Measurements from ENCODE around the gene TAF13. TPM values are rescaled to one million over a fixed set of nuclear protein-coding genes. Genes with fewer than 3 reads are reported as not detected.

The TAF13 gene
- total RNA-seq, 1 donor from 2014 or later, result 28.7 TPM

DNA sequence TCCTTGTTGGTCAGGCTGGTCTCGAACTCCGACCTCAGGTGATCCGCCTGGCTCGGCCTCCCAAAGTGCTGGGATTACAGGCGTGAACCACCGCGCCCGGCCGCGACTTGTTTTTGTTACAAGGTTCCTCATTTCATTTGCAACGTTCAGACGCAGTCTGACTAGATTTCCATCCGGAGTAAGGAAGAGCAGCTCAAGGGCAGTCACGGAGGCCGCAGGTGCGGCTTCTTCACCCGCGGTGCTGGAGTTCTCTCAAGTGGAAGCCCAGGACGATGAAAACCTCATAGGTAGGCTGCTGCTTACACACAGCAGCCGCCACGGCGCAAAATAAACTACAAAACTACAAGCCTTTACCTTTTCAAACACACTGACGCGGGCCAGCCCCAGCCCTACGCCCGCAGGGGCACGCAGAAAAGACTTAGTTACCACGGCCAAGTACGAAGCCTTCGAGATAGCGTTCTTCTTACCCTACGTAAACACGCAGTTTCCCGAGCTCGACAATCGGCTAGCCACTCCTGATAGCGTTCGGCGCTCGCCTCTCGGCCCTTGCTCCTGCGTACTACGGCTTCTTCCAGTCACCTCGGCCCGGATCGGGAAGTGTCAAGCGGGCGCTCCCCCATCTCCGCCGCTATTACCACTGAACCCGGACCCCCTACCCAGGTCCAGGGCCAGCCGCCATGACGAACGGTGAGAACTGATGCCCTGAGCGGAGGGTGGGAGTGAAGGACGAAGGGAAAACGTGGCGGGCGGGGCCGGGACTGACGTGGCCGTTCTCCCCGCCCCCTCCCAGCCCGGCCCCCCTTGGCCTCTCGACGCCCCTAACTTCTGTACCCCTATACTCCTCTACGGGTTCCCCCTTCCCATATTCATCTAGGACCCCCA, 14.6 kb upstream of the TAF13 start, which contains the start of gene TMEM167B:
Gene TMEM167B, plus strand, starts transcription at position 569 of the 882 bp plus-strand sequence. Its CDS starts 109 bp downstream, at position 678.
- TF ChIP-seq POLR2AphosphoS5 (IDR thresholded peaks at IDR 0.05; ENCODE audit: insufficient read depth in 1 of 2, low read depth in 1 of 2), result peak; percentile 96 to 98
- TF ChIP-seq POLR2A (IDR thresholded peaks at IDR 0.05), result peak in 1 of 2 donors; percentile 64
- TF ChIP-seq, protein P1, sequence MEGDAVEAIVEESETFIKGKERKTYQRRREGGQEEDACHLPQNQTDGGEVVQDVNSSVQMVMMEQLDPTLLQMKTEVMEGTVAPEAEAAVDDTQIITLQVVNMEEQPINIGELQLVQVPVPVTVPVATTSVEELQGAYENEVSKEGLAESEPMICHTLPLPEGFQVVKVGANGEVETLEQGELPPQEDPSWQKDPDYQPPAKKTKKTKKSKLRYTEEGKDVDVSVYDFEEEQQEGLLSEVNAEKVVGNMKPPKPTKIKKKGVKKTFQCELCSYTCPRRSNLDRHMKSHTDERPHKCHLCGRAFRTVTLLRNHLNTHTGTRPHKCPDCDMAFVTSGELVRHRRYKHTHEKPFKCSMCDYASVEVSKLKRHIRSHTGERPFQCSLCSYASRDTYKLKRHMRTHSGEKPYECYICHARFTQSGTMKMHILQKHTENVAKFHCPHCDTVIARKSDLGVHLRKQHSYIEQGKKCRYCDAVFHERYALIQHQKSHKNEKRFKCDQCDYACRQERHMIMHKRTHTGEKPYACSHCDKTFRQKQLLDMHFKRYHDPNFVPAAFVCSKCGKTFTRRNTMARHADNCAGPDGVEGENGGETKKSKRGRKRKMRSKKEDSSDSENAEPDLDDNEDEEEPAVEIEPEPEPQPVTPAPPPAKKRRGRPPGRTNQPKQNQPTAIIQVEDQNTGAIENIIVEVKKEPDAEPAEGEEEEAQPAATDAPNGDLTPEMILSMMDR (IDR thresholded peaks at IDR 0.05), result no peak
- Histone ChIP-seq H3K4me1 (peaks cover 40% of the 10 kb centered on the region), H3K27ac (peak within 1 kb of the TSS; percentile 95), H3K27me3 (no peaks in the 10 kb centered on the region), H3K36me3 (peaks cover 0 to 25% of the 10 kb centered on the region in 2 donors), H3K9me3 (no peaks in the 10 kb centered on the region), H3K4me3 (peak within 1 kb of the TSS; percentile 73 to 93)
- peak in 1 of 2 donors; percentile 97 for DNase-seq (ENCODE audit: extremely low spot score in 2 of 2)
- intact Hi-C loops (cut with DNase I), result no loop called here

DNA sequence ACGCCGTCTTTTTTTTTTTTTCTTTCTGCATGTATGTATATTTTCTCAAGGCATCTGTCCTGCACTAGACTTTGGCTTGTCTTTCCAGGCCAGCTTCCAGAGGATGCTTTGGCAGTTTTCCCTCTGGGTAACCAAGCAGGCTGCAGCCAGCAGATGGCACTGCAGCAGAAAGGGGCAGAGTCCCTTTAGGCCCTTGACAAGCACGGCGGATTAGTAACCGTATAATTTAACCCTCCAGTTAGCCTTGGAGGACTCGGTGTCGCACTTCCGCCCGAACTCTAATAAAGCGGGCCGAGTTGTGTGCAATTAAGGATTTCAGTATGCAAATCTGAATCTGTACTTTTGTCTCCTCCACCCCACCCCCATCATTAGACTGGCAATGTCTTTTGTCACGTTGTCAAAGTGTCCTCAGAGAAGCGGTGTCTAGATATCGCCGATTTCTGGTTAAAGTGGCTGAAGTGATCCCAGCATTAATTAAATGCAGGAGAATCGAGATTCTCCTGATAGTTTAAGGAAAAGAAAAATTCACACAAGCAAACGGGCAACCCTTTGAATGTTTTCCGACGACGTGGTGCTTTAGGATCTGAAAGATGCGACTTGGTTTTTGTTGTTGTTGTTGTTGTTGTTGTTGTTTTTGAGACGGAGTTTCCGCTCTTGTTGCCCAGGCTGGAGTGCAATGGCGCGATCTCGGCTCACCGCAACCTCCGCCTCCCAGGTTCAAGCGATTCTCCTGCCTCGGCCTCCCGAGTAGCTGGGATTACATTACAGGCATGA, 13.6 kb upstream of the TAF13 start:
- Histone ChIP-seq H3K36me3 (peaks cover 0 to 17% of the 10 kb centered on the region in 2 donors), H3K4me1 (peaks cover 36% of the 10 kb centered on the region), H3K27me3 (no peaks in the 10 kb centered on the region), H3K9me3 (no peaks in the 10 kb centered on the region), H3K27ac (peak overlapping the region; percentile 95), H3K4me3 (peak overlapping the region; percentile 73 to 93)
- DNase-seq (ENCODE audit: extremely low spot score in 2 of 2), result no peak
- intact Hi-C loops (cut with DNase I), result no loop called here
- TF ChIP-seq POLR2AphosphoS5 (IDR thresholded peaks at IDR 0.05; ENCODE audit: insufficient read depth in 1 of 2, low read depth in 1 of 2) (no peak), POLR2A (IDR thresholded peaks at IDR 0.05) (no peak)
- TF ChIP-seq, protein P1 (IDR thresholded peaks at IDR 0.05), result no peak

DNA sequence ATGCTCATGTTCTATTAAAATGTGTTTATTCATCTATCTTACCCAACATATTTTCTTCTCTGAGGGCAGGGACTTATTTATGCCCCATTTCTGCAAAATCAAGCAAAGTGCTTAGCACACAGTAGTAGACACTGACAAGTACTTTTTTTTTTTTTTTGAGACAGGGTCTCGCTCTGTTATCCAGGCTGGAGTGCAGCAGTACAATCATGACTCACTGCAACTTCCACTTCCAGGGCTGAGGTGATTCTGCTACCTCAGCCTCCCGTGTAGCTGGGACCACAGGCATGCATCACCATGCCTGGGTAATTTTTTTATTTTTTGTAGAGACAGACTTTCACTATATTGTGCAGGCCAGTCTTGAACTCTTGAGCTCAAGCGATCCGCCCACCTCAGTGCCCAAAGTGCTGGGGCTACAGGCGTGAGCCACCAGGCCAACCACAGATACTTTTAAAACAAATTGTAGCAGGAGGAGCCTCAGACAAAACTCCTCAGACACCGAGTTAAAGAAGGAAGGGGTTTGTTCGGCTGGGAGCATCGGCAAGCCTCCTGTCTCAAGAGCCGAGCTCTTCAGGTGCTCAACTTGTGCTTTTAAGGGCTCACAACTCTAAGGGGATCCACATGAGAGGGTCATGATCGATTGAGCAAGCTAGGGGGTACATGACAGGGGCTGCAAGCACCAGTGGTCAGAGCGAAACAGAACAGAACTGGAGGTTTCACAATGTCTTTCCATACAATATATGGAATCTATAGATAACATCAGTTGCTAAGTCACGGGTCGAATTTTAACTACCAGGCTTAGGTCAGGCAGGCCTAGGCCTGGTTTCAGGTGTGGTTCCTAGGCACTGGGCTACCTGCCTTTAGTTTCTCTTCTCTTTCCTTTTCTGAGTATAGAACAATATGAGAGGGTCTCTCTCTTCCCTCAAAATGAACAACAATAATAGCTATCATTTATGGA, 9.0 kb upstream of the TAF13 start:
- DNase-seq (ENCODE audit: extremely low spot score in 2 of 2), result no peak
- no peaks in the 10 kb centered on the region for H3K27me3 ChIP-seq
- no peak overlapping the region for H3K27ac ChIP-seq
- intact Hi-C loops (cut with DNase I), result no loop called here
- no peaks in the 10 kb centered on the region for H3K36me3 ChIP-seq
- TF ChIP-seq POLR2AphosphoS5 (IDR thresholded peaks at IDR 0.05; ENCODE audit: insufficient read depth in 1 of 2, low read depth in 1 of 2), result no peak
- TF ChIP-seq POLR2A (IDR thresholded peaks at IDR 0.05), result no peak
- TF ChIP-seq, protein P1 (IDR thresholded peaks at IDR 0.05), result no peak
- no peak overlapping the region for H3K4me3 ChIP-seq
- H3K9me3 ChIP-seq, result no peaks in the 10 kb centered on the region
- peaks cover 12% of the 10 kb centered on the region for H3K4me1 ChIP-seq

DNA sequence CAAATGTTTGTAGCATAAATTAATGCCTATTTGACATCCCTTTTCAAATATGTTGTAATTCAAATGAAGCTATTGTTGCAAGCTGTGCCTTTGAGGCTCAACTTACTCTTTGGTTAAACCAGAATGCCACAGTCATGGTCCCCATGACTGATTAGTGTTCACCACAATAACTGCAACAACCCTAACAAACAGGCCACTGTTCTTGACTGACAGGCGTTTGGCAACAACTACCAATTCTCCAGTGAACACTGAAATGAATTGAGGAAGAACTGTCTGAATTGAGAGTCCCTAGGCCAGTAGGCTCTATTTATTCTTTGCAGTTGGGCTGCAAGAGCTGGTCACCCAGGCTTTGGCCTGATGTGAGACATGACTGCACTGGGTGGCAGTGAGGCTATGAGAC, 8.1 kb upstream of the TAF13 start:
- DNase-seq (ENCODE audit: extremely low spot score in 2 of 2), result no peak
- intact Hi-C loops (cut with DNase I), result no loop called here
- TF ChIP-seq POLR2A (IDR thresholded peaks at IDR 0.05), result no peak
- TF ChIP-seq, protein P1 (IDR thresholded peaks at IDR 0.05), result no peak
- TF ChIP-seq POLR2AphosphoS5 (IDR thresholded peaks at IDR 0.05; ENCODE audit: insufficient read depth in 1 of 2, low read depth in 1 of 2), result no peak
- no peaks in the 10 kb centered on the region for H3K36me3 ChIP-seq
- no peak overlapping the region for H3K27ac ChIP-seq
- peaks cover 7% of the 10 kb centered on the region for H3K4me1 ChIP-seq
- no peaks in the 10 kb centered on the region for H3K9me3 ChIP-seq
- H3K4me3 ChIP-seq, result no peak overlapping the region
- no peaks in the 10 kb centered on the region for H3K27me3 ChIP-seq

All from vagina (tissue), 2 donors.